Fibroblast of pulmonary artery (primary cell): ENCODE results near the gene TSPAN18.

Experiments
- DNase-seq: peaks from one replicate; pipeline ENCODE4 v3.0.0-alpha.2; 2010; ENCODE audit warnings: low read depth
- H3K4me3 ChIP-seq: replicated peaks from 2 replicates; pipeline ENCODE4 v1.5.1; 2011; ENCODE audit warnings: low read depth, mild to moderate bottlenecking, control low read depth, low read length, moderate library complexity
- CTCF ChIP-seq: IDR thresholded peaks from 2 replicates; pipeline ENCODE4 v1.5.1; 2011; ENCODE audit warnings: mild to moderate bottlenecking, control low read depth, low read length, inconsistent platforms; ENCODE audit errors: missing control alignments

The TSPAN18 gene

GRCh38 chr11:44737245-44738085 is 10.7 kb downstream of the TSPAN18 start:
- no peak for TF ChIP-seq CTCF
- H3K4me3 ChIP-seq: no peak overlapping the region
- no peak for DNase-seq

- TF ChIP-seq CTCF: no peak
- no peak overlapping the region for H3K4me3 ChIP-seq
- DNase-seq: no peak
Measured at GRCh38 chr11:44738791-44739190, 12.0 kb downstream of the TSPAN18 start.

GRCh38 chr11:44740967-44741366 is 14.2 kb downstream of the TSPAN18 start:
- DNase-seq: no peak
- H3K4me3 ChIP-seq: no peak overlapping the region
- no peak for TF ChIP-seq CTCF

- no peak for TF ChIP-seq CTCF
Measured at GRCh38 chr11:44741976-44742375, 15.2 kb downstream of the TSPAN18 start.

GRCh38 chr11:44742508-44743246 is 15.9 kb downstream of the TSPAN18 start:
- no peak for TF ChIP-seq CTCF
- no peak overlapping the region for H3K4me3 ChIP-seq
- DNase-seq: no peak

More at GRCh38 chr11:44741976-44742375, 15.2 kb downstream of the TSPAN18 start:
- no peak overlapping the region for H3K4me3 ChIP-seq
- DNase-seq: no peak

GRCh38 chr11:44743326-44743725 is 16.6 kb downstream of the TSPAN18 start:
- no peak for DNase-seq
- no peak for TF ChIP-seq CTCF
- no peak overlapping the region for H3K4me3 ChIP-seq
